K562 (cell line): ENCODE data around the gene NOL4L. TPM values are rescaled to one million over a fixed set of nuclear protein-coding genes. Genes with fewer than 3 reads are reported as not detected.

Source experiments
- LCOR ChIP-seq: sonication (generic); formaldehyde crosslinking; IDR thresholded peaks from 2 replicates; pipeline ENCODE4 v1.8.0; 2022; ENCODE audit warnings: mild to moderate bottlenecking, missing genetic modification reagents
- PTTG1 ChIP-seq: fragments of 450-650 bp; IDR thresholded peaks from 2 replicates; pipeline ENCODE4 v1.6.1; 2016; ENCODE audit warnings: low read depth, mild to moderate bottlenecking, missing genetic modification characterization, missing compliant biosample characterization
- TEAD2 ChIP-seq: fragments of 450-650 bp; IDR thresholded peaks from 2 replicates; pipeline ENCODE4 v1.6.1; 2016; ENCODE audit warnings: missing genetic modification characterization, control low read depth, missing compliant biosample characterization
- U2AF2 ChIP-seq: fragments of 200-400 bp; formaldehyde crosslinking; optimal IDR thresholded peaks from 2 replicates; pipeline ENCODE3; 2017; ENCODE audit warnings: low read depth, mild to moderate bottlenecking, low read length
- XRCC4 ChIP-seq: IDR thresholded peaks from one replicate; pipeline ENCODE4 v1.6.1; 2011; ENCODE audit not compliant: insufficient read depth, insufficient read length; ENCODE audit errors: extremely low read depth
- ZEB2 ChIP-seq: fragments of 450-650 bp; IDR thresholded peaks from 2 replicates; pipeline ENCODE4 v1.6.1; 2016
- polyA plus RNA-seq, 8 experiments: library from polyadenylated mRNA; depleted of rRNA in 4 of 8; stranded (reverse) in 5 of 8; unstranded in 3 of 8; fragments of >200 nt; fragmentation: Nextera tagmentation in 2 of 8; fragmentation: Illumina TruSeq in 1 of 8; extraction: Ambion mirVana in 2 of 8; extraction: Trizol in 1 of 8; gene quantifications; 2 replicates each; pipeline versions ENCODE4 v1.2.1 to v1.2.3, GENCODE V29; 2011 to 2014; ENCODE audit warnings: inconsistent platforms in 1 of 8, missing spikeins in 1 of 8
- total RNA-seq, 7 experiments: library from RNA; depleted of rRNA in 6 of 7; stranded (reverse); fragments of >200 nt in 6 of 7; fragmentation: Illumina TruSeq in 2 of 7; extraction: Trizol in 2 of 7; gene quantifications; 2 replicates each; pipeline versions ENCODE4 v1.2.1 to v1.2.3, GENCODE V29; 2011 to 2021; ENCODE audit warnings: low replicate concordance in 1 of 7
- TF ChIP-seq, protein P1 (sequence below): sonication (generic); formaldehyde crosslinking; IDR thresholded peaks from 2 replicates; pipeline ENCODE4 v1.8.1; 2022; ENCODE audit warnings: missing genetic modification reagents
- TF ChIP-seq, protein P2 (sequence below): fragments of 250-450 bp; sonication (Bioruptor Pico); IDR thresholded peaks from 2 replicates; pipeline ENCODE4 v1.4.0; 2020; ENCODE audit warnings: mild to moderate bottlenecking, moderate library complexity
- TF ChIP-seq, protein P3 (sequence below): fragments of 250-450 bp; sonication (Bioruptor Pico); IDR thresholded peaks from 2 replicates; pipeline ENCODE4 v1.5.0; 2021; ENCODE audit warnings: mild to moderate bottlenecking, moderate library complexity
- TF ChIP-seq, protein P4 (sequence below): sonication (generic); formaldehyde crosslinking; IDR thresholded peaks from 2 replicates; pipeline ENCODE4 v1.4.0; 2020; ENCODE audit warnings: mild to moderate bottlenecking, missing genetic modification reagents
- TF ChIP-seq, protein P5 (sequence below): fragments of 150-350 bp; conservative IDR thresholded peaks from 2 replicates; pipeline ENCODE4 v1.6.1; 2014; ENCODE audit warnings: low read length
- TF ChIP-seq, protein P6 (sequence below), 2 experiments: IDR thresholded peaks; 2 replicates each; pipeline ENCODE4 v1.6.1; 2011; ENCODE audit warnings: borderline replicate concordance in 1 of 2, control low read depth in 1 of 2, low read depth in 1 of 2, low read length in 1 of 2, mild to moderate bottlenecking in 1 of 2, mixed read lengths in 1 of 2, moderate library complexity in 1 of 2; ENCODE audit not compliant: insufficient read depth in 1 of 2, insufficient read length in 1 of 2, poor library complexity in 1 of 2, severe bottlenecking in 1 of 2; ENCODE audit errors: extremely low read depth in 1 of 2

Gene NOL4L
- total and polyA plus RNA-seq, 9 of the 15 experiments (the other 6 are each of a cell fraction or from before 2014, with no cell fraction given), result 5.1 to 36.2 (median 13.6) TPM

DNA sequence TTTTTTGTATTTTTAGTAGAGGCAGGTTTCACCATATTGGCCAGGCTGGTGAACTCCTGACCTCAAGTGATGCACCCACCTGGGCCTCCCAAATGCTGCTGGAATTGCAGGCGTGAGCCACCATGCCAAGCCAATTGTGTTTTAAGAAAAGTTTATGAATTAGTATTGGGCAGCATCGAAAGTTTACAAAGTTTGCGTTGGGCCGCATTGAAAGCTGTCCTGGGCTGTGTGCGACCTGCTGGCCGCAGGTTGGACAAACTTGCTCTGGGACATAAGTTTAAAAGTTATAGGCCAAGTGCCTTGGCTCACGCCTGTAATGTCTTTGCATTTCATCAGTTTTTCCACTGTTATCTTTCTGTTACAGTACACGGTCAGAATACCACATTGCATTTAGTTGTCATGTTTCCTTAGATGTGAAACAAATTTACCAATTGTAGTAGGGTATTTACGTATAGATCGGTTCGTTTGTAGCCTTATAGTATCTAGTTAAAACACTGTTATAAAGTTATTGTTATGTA is 187.5 kb downstream of the NOL4L start (continued):
- TF ChIP-seq, protein P1, sequence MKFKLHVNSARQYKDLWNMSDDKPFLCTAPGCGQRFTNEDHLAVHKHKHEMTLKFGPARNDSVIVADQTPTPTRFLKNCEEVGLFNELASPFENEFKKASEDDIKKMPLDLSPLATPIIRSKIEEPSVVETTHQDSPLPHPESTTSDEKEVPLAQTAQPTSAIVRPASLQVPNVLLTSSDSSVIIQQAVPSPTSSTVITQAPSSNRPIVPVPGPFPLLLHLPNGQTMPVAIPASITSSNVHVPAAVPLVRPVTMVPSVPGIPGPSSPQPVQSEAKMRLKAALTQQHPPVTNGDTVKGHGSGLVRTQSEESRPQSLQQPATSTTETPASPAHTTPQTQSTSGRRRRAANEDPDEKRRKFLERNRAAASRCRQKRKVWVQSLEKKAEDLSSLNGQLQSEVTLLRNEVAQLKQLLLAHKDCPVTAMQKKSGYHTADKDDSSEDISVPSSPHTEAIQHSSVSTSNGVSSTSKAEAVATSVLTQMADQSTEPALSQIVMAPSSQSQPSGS (CRISPR knock-in tag), result no peak
- TF ChIP-seq, protein P2, sequence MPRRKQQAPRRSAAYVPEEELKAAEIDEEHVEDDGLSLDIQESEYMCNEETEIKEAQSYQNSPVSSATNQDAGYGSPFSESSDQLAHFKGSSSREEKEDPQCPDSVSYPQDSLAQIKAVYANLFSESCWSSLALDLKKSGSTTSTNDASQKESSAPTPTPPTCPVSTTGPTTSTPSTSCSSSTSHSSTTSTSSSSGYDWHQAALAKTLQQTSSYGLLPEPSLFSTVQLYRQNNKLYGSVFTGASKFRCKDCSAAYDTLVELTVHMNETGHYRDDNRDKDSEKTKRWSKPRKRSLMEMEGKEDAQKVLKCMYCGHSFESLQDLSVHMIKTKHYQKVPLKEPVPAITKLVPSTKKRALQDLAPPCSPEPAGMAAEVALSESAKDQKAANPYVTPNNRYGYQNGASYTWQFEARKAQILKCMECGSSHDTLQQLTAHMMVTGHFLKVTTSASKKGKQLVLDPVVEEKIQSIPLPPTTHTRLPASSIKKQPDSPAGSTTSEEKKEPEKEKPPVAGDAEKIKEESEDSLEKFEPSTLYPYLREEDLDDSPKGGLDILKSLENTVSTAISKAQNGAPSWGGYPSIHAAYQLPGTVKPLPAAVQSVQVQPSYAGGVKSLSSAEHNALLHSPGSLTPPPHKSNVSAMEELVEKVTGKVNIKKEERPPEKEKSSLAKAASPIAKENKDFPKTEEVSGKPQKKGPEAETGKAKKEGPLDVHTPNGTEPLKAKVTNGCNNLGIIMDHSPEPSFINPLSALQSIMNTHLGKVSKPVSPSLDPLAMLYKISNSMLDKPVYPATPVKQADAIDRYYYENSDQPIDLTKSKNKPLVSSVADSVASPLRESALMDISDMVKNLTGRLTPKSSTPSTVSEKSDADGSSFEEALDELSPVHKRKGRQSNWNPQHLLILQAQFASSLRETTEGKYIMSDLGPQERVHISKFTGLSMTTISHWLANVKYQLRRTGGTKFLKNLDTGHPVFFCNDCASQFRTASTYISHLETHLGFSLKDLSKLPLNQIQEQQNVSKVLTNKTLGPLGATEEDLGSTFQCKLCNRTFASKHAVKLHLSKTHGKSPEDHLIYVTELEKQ (CRISPR knock-in tag), result peak; percentile 44
- no peak for TF ChIP-seq XRCC4
- TF ChIP-seq LCOR, result no peak
- TF ChIP-seq ZEB2, result no peak
- TF ChIP-seq TEAD2 (tag), result no peak
- TF ChIP-seq, protein P3, sequence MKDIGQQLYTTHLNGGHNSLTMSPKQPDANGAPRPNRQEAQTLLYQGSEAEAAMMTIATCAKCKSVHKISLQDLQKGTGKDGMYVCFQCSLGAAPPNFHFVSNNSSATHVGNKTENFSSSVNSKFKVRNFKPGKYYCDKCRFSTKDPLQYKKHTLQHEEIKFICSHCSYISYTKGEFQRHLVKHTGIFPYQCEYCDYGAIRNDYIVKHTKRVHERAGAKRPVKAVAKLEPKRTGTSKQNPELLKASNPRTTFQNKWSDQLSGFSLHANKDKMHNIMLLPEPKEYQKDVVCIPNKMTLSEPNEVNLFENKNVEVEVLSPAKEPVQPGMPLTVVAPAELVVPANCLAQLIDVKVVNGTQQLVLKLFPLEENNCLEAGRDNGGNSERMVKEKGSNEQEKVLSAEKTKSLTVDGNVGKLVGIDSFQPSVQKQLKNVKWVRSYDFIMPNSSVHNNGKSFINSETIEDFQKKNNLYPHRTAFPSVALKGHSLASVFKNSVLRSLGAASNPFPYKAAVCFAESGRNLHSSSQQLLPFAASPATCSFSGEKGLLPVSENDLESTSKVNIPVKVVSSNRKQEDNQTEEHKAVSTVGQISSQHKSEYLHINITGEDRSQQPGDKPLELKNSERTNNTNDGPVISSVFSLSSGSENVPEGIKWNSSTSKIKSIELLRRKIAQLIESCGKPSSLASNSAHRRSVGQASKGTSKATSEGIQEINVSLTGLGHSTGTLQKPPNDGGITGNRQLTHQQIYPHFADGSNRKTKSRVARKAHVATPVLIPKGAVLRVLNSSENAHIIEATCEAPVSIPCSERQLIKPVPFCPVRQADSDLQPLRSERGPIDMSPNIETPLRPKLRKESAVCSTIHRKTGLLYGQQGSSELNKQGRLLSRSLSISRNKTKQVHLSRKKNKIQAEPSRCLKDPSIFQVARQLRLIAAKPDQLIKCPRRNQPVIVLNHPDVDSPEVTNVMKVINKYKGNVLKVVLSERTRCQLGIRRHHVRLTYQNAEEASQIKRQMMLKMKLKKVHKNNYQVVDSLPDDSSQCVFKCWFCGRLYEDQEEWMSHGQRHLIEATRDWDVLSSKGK (CRISPR knock-in tag), result no peak
- TF ChIP-seq, protein P4, sequence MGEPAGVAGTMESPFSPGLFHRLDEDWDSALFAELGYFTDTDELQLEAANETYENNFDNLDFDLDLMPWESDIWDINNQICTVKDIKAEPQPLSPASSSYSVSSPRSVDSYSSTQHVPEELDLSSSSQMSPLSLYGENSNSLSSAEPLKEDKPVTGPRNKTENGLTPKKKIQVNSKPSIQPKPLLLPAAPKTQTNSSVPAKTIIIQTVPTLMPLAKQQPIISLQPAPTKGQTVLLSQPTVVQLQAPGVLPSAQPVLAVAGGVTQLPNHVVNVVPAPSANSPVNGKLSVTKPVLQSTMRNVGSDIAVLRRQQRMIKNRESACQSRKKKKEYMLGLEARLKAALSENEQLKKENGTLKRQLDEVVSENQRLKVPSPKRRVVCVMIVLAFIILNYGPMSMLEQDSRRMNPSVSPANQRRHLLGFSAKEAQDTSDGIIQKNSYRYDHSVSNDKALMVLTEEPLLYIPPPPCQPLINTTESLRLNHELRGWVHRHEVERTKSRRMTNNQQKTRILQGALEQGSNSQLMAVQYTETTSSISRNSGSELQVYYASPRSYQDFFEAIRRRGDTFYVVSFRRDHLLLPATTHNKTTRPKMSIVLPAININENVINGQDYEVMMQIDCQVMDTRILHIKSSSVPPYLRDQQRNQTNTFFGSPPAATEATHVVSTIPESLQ (CRISPR knock-in tag), result no peak
- TF ChIP-seq PTTG1, result no peak
- TF ChIP-seq, protein P5, sequence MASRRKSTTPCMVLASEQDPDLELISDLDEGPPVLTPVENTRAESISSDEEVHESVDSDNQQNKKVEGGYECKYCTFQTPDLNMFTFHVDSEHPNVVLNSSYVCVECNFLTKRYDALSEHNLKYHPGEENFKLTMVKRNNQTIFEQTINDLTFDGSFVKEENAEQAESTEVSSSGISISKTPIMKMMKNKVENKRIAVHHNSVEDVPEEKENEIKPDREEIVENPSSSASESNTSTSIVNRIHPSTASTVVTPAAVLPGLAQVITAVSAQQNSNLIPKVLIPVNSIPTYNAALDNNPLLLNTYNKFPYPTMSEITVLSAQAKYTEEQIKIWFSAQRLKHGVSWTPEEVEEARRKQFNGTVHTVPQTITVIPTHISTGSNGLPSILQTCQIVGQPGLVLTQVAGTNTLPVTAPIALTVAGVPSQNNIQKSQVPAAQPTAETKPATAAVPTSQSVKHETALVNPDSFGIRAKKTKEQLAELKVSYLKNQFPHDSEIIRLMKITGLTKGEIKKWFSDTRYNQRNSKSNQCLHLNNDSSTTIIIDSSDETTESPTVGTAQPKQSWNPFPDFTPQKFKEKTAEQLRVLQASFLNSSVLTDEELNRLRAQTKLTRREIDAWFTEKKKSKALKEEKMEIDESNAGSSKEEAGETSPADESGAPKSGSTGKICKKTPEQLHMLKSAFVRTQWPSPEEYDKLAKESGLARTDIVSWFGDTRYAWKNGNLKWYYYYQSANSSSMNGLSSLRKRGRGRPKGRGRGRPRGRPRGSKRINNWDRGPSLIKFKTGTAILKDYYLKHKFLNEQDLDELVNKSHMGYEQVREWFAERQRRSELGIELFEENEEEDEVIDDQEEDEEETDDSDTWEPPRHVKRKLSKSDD, result no peak
- TF ChIP-seq, protein P6, sequence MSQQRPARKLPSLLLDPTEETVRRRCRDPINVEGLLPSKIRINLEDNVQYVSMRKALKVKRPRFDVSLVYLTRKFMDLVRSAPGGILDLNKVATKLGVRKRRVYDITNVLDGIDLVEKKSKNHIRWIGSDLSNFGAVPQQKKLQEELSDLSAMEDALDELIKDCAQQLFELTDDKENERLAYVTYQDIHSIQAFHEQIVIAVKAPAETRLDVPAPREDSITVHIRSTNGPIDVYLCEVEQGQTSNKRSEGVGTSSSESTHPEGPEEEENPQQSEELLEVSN (IDR thresholded peaks at IDR 0.05; ENCODE audit: borderline replicate concordance in 1 of 2, extremely low read depth in 1 of 2, insufficient read depth in 1 of 2, insufficient read length in 1 of 2, low read depth in 1 of 2, low read length in 1 of 2, poor library complexity in 1 of 2, severe bottlenecking in 1 of 2), result no peak
- no peak for TF ChIP-seq U2AF2
